NT2/D1 (cell line): ENCODE data around the gene ZBTB45.

Source experiments
- SUZ12 ChIP-seq: IDR thresholded peaks from 2 replicates; pipeline ENCODE4 v1.6.1; 2011; ENCODE audit not compliant: insufficient read length, insufficient read depth; ENCODE audit errors: extremely low read depth
- YY1 ChIP-seq: IDR thresholded peaks from 2 replicates; pipeline ENCODE4 v1.6.1; 2011; ENCODE audit not compliant: insufficient read length, insufficient read depth

- TF ChIP-seq YY1: no peak
- TF ChIP-seq SUZ12: no peak
Measured at GRCh38 chr19:58556622-58557220, 37.1 kb upstream of the ZBTB45 start.
